HepG2 (cell line): ENCODE data around the gene CXCR2. TPM values are rescaled to one million over a fixed set of nuclear protein-coding genes. Genes with fewer than 3 reads are reported as not detected.

ENCODE experiments used
- DPF2 ChIP-seq: sonication (generic); formaldehyde crosslinking; IDR thresholded peaks from 2 replicates; pipeline ENCODE4 v1.4.0; 2020; ENCODE audit warnings: mild to moderate bottlenecking, low read depth, missing genetic modification reagents, borderline replicate concordance
- ESRRA ChIP-seq: sonication (generic); formaldehyde crosslinking; IDR thresholded peaks from 2 replicates; pipeline ENCODE4 v1.5.1; 2020; ENCODE audit warnings: mild to moderate bottlenecking, low read depth, missing genetic modification reagents
- GATAD1 ChIP-seq: IDR thresholded peaks from 2 replicates; pipeline ENCODE4 v1.6.1; 2016; ENCODE audit warnings: missing genetic modification reagents, missing compliant biosample characterization
- GMEB2 ChIP-seq: IDR thresholded peaks from 2 replicates; pipeline ENCODE4 v1.6.1; 2016; ENCODE audit warnings: missing biosample characterization, missing genetic modification reagents, low read depth
- NFYC ChIP-seq: IDR thresholded peaks from 2 replicates; pipeline ENCODE4 v1.6.1; 2016; ENCODE audit warnings: missing genetic modification reagents, missing compliant biosample characterization
- SRSF1 ChIP-seq: fragments of 200-400 bp; formaldehyde crosslinking; optimal IDR thresholded peaks from 2 replicates; pipeline ENCODE3; 2017; ENCODE audit warnings: mild to moderate bottlenecking, low read depth, low read length, moderate library complexity
- ZBED4 ChIP-seq: sonication (generic); formaldehyde crosslinking; IDR thresholded peaks from 2 replicates; pipeline ENCODE4 v1.4.0; 2020; ENCODE audit warnings: missing genetic modification reagents, borderline replicate concordance
- ZKSCAN5 ChIP-seq: sonication (generic); formaldehyde crosslinking; IDR thresholded peaks from 2 replicates; pipeline ENCODE4 v1.5.1; 2020; ENCODE audit warnings: mild to moderate bottlenecking, missing genetic modification reagents
- ZNF10 ChIP-seq: sonication (generic); formaldehyde crosslinking; IDR thresholded peaks from 2 replicates; pipeline ENCODE4 v1.4.0; 2020; ENCODE audit warnings: mild to moderate bottlenecking, low read depth, missing genetic modification reagents, borderline replicate concordance
- polyA plus RNA-seq, 8 experiments: library from polyadenylated mRNA; depleted of rRNA in 3 of 8; stranded (reverse) in 7 of 8; unstranded in 1 of 8; fragments of >200 nt; fragmentation: Illumina TruSeq in 4 of 8; extraction: Trizol in 4 of 8; gene quantifications; 2 replicates each; pipeline versions ENCODE4 v1.2.1 to v1.2.3, GENCODE V29; 2011 to 2016; ENCODE audit warnings: low read depth in 4 of 8, missing spikeins in 1 of 8, mixed read lengths in 1 of 8; ENCODE audit not compliant: insufficient read depth in 1 of 8
- total RNA-seq, 5 experiments: library from RNA; depleted of rRNA; stranded (reverse); fragments of >200 nt; fragmentation: Illumina TruSeq; extraction: Trizol; gene quantifications; 2 replicates each; pipeline ENCODE4 v1.2.3, GENCODE V29; 2016; ENCODE audit warnings: low read depth in 1 of 5
- TF ChIP-seq, protein P1 (sequence below): IDR thresholded peaks from 2 replicates; pipeline ENCODE4 v1.6.1; 2016

The CXCR2 gene
- total and polyA plus RNA-seq, 2 of the 13 experiments (the other 11 are each of a cell fraction or from before 2014, with no cell fraction given): not detected

DNA sequence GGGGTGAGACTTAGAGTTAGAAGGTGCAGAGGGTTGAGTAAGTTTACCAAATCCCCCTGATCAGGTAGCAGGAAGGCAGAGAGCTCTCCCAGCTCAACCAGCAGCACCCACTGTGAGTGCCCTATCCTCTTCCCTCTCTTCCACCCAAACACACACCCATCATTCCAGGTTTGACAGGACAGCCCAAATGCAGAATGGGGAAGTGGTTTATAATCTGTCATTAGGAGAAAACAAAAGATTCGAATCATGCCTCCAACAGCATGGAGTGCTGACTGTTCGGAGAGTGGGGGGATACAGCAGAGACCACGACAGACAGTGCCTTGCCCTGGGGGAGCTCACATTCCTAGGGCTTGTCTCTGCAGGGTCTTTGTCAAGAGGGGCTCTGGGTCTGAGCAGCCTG is 11.7 kb downstream of the CXCR2 start (continued):
- no peak for TF ChIP-seq ZBED4 (CRISPR knock-in tag)
- TF ChIP-seq SRSF1: no peak
- no peak for TF ChIP-seq ZKSCAN5 (CRISPR knock-in tag)
- TF ChIP-seq ZNF10 (CRISPR knock-in tag): no peak
- TF ChIP-seq GATAD1 (CRISPR knock-in tag): no peak
- TF ChIP-seq ESRRA: no peak
- TF ChIP-seq NFYC: no peak
- TF ChIP-seq GMEB2 (CRISPR knock-in tag): no peak
- no peak for TF ChIP-seq DPF2
- TF ChIP-seq, protein P1, sequence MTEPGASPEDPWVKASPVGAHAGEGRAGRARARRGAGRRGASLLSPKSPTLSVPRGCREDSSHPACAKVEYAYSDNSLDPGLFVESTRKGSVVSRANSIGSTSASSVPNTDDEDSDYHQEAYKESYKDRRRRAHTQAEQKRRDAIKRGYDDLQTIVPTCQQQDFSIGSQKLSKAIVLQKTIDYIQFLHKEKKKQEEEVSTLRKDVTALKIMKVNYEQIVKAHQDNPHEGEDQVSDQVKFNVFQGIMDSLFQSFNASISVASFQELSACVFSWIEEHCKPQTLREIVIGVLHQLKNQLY: no peak
